Measurements from ENCODE around the gene REXO2. TPM values are rescaled to one million over a fixed set of nuclear protein-coding genes. Genes with fewer than 3 reads are reported as not detected.
A peak's percentile ranks its signal among the peaks of the same experiment; 100 is the strongest.

Gene REXO2
- total RNA-seq: 23.7 TPM

DNA sequence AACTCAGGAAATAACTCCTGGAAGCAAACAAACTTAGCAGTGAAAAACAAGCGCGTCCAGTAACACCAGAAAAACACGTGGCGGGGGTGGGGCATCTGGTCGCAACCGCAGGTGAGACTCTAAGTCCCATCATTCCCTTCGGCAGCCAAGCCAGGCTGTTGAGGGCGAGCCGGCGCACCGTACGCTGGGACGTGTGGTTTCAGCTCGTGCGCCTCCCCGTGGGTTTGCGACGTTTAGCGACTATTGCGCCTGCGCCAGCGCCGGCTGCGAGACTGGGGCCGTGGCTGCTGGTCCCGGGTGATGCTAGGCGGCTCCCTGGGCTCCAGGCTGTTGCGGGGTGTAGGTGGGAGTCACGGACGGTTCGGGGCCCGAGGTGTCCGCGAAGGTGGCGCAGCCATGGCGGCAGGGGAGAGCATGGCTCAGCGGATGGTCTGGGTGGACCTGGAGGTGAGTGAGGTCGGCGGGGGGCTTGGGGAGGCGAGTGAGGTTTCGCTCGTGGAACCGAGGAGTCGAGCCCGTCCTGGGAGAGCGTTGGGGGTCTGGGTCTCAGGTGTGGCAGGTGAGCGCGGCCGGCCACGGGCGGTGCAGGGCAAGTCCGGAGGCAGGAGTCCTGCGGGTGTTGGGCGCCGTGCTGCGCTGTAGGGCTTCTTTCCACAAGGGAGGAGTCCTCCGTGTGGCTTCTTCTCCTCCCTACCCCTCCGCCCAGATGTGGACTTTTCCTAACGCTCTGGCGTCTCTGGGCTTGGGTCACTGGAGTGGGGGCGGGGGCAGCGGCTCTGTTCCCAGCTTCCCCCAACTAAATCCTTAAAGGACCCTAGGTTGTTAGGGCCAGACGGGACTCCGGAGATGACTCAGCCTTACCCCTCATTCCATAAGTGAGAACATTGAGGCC, at the start of gene REXO2:
Gene REXO2 (plus strand): TSS at position 239 of the 892 bp plus-strand sequence. CDS start 62 bp downstream, at position 301.
- Histone ChIP-seq H3K4me1 (ENCODE audit: insufficient read depth, low read length) (peaks cover 14% of the 10 kb centered on the region), H3K9me3 (ENCODE audit: low read depth, low read length) (no peaks in the 10 kb centered on the region), H3K27me3 (ENCODE audit: insufficient read depth, low read length) (no peaks in the 10 kb centered on the region), H3K4me3 (ENCODE audit: low read length) (peak within 1 kb of the TSS; percentile 66)

GRCh38 chr11:114392735-114393667, 46.3 kb upstream of the REXO2 start:
- Histone ChIP-seq H3K27me3 (ENCODE audit: insufficient read depth, low read length) (no peaks in the 10 kb centered on the region), H3K9me3 (ENCODE audit: low read depth, low read length) (no peaks in the 10 kb centered on the region), H3K4me3 (ENCODE audit: low read length) (no peak overlapping the region), H3K4me1 (ENCODE audit: insufficient read depth, low read length) (no peaks in the 10 kb centered on the region)

- no peaks in the 10 kb centered on the region for H3K9me3 ChIP-seq (ENCODE audit: low read depth, low read length)
- peaks cover 12% of the 10 kb centered on the region for H3K4me1 ChIP-seq (ENCODE audit: insufficient read depth, low read length)
- no peak overlapping the region for H3K4me3 ChIP-seq (ENCODE audit: low read length)
- no peaks in the 10 kb centered on the region for H3K27me3 ChIP-seq (ENCODE audit: insufficient read depth, low read length)
Observed at GRCh38 chr11:114395736-114396135, 43.5 kb upstream of the REXO2 start.

DNA sequence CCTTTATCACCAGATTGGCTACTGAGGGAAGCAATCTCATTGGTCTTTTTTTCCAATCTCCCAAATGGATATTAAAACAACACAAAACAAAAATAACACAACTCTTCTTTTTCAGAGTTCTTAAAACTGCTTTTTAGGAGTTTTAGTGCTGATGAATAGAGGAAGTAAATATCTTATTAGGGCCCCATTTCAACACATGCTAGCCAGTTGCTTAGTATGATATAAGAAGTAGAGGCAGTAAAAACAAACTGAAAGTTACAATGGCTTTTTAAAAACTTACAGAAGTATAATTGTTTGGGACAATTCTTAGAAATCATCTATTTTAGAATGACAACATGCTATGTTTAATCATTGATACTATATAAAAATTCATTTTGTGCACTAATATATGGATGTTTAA, 42.4 kb upstream of the REXO2 start:
- Histone ChIP-seq H3K4me3 (ENCODE audit: low read length) (no peak overlapping the region), H3K9me3 (ENCODE audit: low read depth, low read length) (no peaks in the 10 kb centered on the region), H3K27me3 (ENCODE audit: insufficient read depth, low read length) (no peaks in the 10 kb centered on the region), H3K4me1 (ENCODE audit: insufficient read depth, low read length) (peaks cover 12% of the 10 kb centered on the region)

- Histone ChIP-seq H3K4me1 (ENCODE audit: insufficient read depth, low read length) (peaks cover 18% of the 10 kb centered on the region), H3K9me3 (ENCODE audit: low read depth, low read length) (no peaks in the 10 kb centered on the region), H3K4me3 (ENCODE audit: low read length) (no peak overlapping the region), H3K27me3 (ENCODE audit: insufficient read depth, low read length) (no peaks in the 10 kb centered on the region)
Observed at GRCh38 chr11:114397349-114397982, 41.8 kb upstream of the REXO2 start.

DNA sequence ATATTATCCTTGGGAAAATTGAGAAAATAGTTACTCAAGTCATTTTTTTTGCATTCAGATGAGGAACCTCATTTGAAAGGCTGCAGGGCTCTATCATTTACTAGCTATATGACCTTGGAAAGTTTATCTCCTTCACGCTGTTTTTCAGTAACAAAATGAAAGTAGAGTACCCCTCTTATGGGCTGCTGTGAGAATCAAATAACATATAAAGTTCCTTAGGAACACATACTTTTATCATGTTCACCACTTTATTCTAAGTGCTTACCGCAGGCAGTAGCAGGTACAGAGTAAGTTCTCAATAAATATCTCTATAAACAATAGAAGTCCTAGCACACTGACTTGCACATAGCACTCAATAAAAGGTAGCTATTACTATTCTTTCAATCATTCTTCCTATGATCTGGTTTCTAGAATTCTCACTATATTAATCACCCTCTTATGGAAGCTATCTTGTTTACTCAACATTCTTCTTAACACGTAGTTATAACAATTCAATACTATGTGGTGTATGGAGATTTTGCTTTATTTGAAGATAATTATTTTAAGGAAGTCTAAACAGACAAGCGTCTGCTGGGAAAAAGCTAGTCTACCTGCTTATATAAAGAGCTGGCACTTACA, 40.9 kb upstream of the REXO2 start:
- Histone ChIP-seq H3K4me3 (ENCODE audit: low read length) (no peak overlapping the region), H3K4me1 (ENCODE audit: insufficient read depth, low read length) (peaks cover 19% of the 10 kb centered on the region)

GRCh38 chr11:114399490-114400215, 39.6 kb upstream of the REXO2 start:
- no peaks in the 10 kb centered on the region for H3K27me3 ChIP-seq (ENCODE audit: insufficient read depth, low read length)
- peaks cover 25% of the 10 kb centered on the region for H3K4me1 ChIP-seq (ENCODE audit: insufficient read depth, low read length)
- H3K9me3 ChIP-seq (ENCODE audit: low read depth, low read length): no peaks in the 10 kb centered on the region
- H3K4me3 ChIP-seq (ENCODE audit: low read length): peak overlapping the region; percentile 91

More for the DNA sequence above, 40.9 kb upstream of the REXO2 start:
- no peaks in the 10 kb centered on the region for H3K27me3 ChIP-seq (ENCODE audit: insufficient read depth, low read length)
- H3K9me3 ChIP-seq (ENCODE audit: low read depth, low read length): no peaks in the 10 kb centered on the region

DNA sequence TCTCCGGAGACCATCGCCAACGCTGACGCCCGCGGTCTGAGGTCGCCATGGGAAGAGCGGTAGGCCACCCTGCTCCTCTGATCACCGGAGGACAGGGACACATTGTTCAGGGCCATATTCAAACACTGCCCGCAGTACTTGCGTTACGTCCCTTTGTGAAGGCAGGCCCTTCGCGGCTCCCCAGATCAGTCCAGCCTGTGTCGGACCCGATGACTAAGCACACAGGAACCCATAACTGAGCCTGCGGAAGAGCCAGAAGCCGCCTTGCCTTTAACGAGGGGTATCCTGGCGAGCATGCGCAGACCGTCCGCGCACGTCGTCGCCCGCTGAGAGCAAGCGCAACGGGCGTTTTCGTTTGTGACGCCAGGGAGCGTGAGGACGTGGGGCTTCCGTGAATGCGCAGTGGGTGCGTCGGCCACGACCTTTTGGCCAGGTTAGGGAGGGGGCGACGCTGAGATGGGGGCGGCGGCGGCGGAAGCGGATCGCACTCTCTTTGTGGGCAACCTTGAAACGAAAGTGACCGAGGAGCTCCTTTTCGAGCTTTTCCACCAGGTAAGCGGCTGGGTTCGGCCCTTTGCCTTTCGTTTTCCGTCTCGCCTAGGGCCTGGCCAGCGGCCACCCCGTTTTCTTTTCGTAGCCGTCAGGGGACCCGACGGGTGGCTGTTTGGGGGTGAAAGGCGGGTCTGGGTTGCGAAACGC, 38.9 kb upstream of the REXO2 start, which contains the start of the genes C11orf71 and RBM7:
Gene C11orf71 (minus strand): TSS at position 296 of the 699 bp plus-strand sequence. CDS start 180 bp downstream, at position 116.
Gene RBM7 (plus strand): TSS at position 451 of the 699 bp plus-strand sequence. CDS start 6 bp downstream, at position 457.
- peak within 1 kb of the TSS; percentile 91 for H3K4me3 ChIP-seq (ENCODE audit: low read length)
- peaks cover 25% of the 10 kb centered on the region for H3K4me1 ChIP-seq (ENCODE audit: insufficient read depth, low read length)
- no peaks in the 10 kb centered on the region for H3K9me3 ChIP-seq (ENCODE audit: low read depth, low read length)
- H3K27me3 ChIP-seq (ENCODE audit: insufficient read depth, low read length): no peaks in the 10 kb centered on the region

GRCh38 chr11:114400915-114401223, 38.4 kb upstream of the REXO2 start:
- Histone ChIP-seq H3K27me3 (ENCODE audit: insufficient read depth, low read length) (no peaks in the 10 kb centered on the region), H3K4me3 (ENCODE audit: low read length) (peak overlapping the region; percentile 91), H3K9me3 (ENCODE audit: low read depth, low read length) (no peaks in the 10 kb centered on the region), H3K4me1 (ENCODE audit: insufficient read depth, low read length) (peaks cover 25% of the 10 kb centered on the region)

DNA sequence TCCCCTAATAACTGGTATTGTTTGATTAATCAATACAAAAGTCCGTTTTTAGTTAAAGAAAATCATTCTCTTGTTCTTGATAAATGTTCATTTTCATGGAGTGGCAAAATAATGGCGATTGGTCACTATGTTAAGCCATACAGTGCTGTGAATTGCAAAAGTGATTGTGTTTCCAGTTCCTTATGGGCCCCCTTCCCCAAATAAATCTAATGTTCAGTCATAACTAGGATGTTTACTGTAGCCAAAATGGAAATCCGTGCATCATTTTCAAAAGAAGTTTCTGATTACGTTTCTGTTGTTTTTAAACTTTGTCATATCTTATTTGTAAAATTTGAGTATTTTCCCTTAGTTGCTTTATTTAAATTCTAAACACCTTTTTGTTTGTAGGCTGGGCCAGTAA, 38.0 kb upstream of the REXO2 start:
- Histone ChIP-seq H3K4me1 (ENCODE audit: insufficient read depth, low read length) (peaks cover 25% of the 10 kb centered on the region), H3K27me3 (ENCODE audit: insufficient read depth, low read length) (no peaks in the 10 kb centered on the region), H3K4me3 (ENCODE audit: low read length) (peak overlapping the region; percentile 91), H3K9me3 (ENCODE audit: low read depth, low read length) (no peaks in the 10 kb centered on the region)

- Histone ChIP-seq H3K27me3 (ENCODE audit: insufficient read depth, low read length) (no peaks in the 10 kb centered on the region), H3K4me1 (ENCODE audit: insufficient read depth, low read length) (no peaks in the 10 kb centered on the region), H3K4me3 (ENCODE audit: low read length) (no peak overlapping the region), H3K9me3 (ENCODE audit: low read depth, low read length) (no peaks in the 10 kb centered on the region)
Observed at GRCh38 chr11:114412946-114413345, 26.3 kb upstream of the REXO2 start.

- Histone ChIP-seq H3K9me3 (ENCODE audit: low read depth, low read length) (no peaks in the 10 kb centered on the region), H3K4me3 (ENCODE audit: low read length) (no peak overlapping the region), H3K4me1 (ENCODE audit: insufficient read depth, low read length) (no peaks in the 10 kb centered on the region), H3K27me3 (ENCODE audit: insufficient read depth, low read length) (no peaks in the 10 kb centered on the region)
Observed at GRCh38 chr11:114413958-114414357, 25.3 kb upstream of the REXO2 start.

- Histone ChIP-seq H3K9me3 (ENCODE audit: low read depth, low read length) (no peaks in the 10 kb centered on the region), H3K27me3 (ENCODE audit: insufficient read depth, low read length) (no peaks in the 10 kb centered on the region), H3K4me3 (ENCODE audit: low read length) (no peak overlapping the region), H3K4me1 (ENCODE audit: insufficient read depth, low read length) (no peaks in the 10 kb centered on the region)
Observed at GRCh38 chr11:114416441-114416961, 22.8 kb upstream of the REXO2 start.

Measured in mononuclear cell (primary cell).